Epidermal melanocyte (primary cell): ENCODE data around the gene GMEB1.
"Not testable (repeated sequence)": the region's sequence is repeated elsewhere in the genome, so short reads cannot be mapped to it uniquely, and the experiment has no call there.

Experiments
- DNase-seq: peaks from one replicate; pipeline ENCODE4 v3.0.0; 2011; ENCODE audit warnings: low spot score; ENCODE audit not compliant: insufficient read length

GMEB1 gene

GRCh38 chr1:28671254-28671780, 2.7 kb downstream of the GMEB1 start:
- DNase-seq: no peak

- not testable (repeated sequence) for DNase-seq
These were observed 4.4 kb downstream of the GMEB1 start for GRCh38 chr1:28672971-28673370.

- no peak for DNase-seq
These were observed 7.3 kb downstream of the GMEB1 start for GRCh38 chr1:28675924-28676257.

GRCh38 chr1:28680151-28680550, 11.6 kb downstream of the GMEB1 start:
- DNase-seq: no peak

DNA sequence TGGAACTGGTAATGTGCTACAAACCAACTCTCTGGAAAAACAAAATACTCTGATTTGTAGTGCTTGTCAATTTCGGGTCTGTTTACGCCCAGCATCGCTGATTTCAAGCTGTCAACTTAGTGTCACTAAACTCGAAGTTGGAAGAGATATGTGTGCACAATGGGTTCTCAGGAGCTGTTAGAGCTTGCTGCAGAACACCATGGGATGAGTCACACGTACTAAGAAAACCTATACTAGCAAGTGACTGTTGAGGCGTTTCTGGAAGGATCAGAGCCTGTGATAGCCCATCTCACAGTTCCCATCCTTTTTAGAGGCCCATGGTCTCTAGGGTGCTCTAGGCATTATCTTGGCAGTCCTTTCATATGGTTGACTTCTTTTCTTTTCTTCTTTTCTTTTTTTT, 14.3 kb downstream of the GMEB1 start:
- no peak for DNase-seq

- no peak for DNase-seq
These were observed 16.4 kb downstream of the GMEB1 start for GRCh38 chr1:28684937-28685336.

DNA sequence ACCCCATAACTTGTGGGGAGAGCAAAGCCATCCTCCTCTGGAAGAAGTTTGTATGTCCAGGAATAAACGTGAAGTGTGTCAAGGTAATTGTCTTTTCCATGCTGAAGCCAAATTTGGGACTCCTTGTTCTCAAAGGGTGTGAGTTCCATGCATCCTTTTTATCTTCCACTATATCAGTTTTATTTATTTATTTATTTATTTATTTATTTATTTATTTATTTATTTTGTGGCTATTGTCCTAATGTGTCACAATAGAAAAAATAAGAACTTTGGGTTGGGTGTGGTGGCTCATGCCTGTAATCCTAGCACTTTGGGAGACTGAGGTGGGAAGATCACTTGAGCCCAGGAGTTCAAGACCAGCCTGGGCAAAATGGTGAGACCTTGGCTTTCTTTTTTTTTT, 23.0 kb downstream of the GMEB1 start:
- DNase-seq: not testable (repeated sequence)

DNA sequence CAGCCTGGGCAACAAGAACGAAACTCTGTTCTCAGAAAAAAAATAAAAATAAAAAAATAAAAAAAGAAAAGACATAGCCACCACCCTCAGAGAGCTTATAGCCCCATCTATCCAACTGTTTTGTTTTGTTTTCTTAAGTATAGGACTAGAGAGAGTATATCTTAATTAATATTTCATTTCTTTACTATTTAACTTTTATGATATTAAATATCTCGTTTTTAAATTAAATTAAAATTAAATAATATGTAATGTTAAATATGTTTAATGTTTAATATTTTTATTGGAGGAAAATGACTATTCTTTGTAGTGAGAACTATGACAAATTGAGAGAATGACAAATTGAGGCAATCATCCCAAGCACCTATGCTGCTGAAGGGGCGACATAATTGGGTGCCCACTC, 35.0 kb downstream of the GMEB1 start:
- DNase-seq: no peak

DNA sequence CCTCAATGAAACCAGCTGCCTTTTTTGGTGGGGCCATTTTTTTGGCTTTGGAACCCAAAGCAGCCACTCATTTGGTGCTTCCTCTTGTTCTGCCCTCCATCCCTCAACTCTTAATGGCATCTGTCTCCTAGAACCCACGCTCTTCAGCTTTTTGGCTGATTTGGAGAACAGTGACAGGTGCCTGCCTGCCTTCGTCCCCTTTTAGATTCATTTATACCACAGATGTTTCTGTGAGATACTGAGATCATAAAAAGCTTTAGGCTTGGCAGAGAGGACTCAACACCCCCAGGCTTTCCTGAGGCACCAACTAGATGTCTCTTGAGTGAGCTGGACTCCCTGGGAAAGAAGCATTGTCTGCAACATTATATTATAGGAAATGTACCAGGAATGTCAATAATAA, 47.8 kb downstream of the GMEB1 start:
- DNase-seq: no peak

- DNase-seq: no peak
These were observed 49.6 kb downstream of the GMEB1 start for GRCh38 chr1:28718166-28718565.

DNA sequence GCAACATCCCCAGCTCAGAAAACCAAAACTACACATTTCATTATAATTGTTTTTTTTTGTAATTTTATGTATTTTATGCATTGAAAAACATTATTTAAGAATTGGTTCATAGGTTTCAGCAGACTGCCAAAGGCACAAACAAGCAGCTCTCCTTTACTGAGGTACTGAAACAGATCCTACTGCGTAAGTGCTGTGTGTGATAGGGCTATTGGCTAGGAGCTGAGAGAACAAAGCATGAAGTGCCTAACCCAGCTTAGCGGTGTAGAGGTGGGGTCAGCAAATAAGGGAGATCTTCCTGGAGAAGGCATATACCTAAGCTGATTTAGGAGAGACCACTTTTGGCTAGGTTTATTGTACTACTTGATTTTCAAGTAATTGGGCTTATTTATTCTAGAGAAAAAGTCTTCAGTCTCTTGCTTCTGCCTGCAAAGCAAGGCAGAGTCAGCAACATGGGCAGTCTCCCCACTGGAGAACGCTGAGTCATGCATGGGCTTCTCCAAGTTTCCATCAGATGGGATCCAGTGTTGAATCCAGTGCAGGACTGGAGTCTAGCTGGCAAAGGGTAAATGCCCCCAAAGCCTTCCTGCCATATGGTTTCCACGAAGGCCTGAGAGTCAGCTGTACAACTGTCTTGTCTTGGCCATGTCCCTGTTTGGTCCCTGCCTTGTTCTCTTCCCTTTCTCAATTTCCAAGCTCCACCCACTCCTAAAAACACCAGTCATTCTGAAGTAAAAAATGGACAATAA, 50.2 kb downstream of the GMEB1 start:
- no peak for DNase-seq

DNA sequence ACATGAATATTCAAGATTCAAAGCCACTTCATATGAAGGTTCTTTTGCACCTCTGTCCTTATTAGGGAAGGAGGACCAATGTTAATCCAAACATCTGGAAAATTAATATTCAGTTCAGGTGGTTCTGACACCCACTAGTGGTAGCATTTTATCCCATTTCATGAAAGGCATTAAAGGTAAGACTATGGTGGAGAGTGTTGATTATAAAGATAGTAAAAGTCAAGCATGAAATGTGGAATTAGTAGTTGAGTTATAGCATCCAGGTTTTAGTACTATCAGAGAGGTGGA, 50.7 kb downstream of the GMEB1 start:
- no peak for DNase-seq

GRCh38 chr1:28720376-28720775, 51.8 kb downstream of the GMEB1 start:
- DNase-seq: no peak

DNA sequence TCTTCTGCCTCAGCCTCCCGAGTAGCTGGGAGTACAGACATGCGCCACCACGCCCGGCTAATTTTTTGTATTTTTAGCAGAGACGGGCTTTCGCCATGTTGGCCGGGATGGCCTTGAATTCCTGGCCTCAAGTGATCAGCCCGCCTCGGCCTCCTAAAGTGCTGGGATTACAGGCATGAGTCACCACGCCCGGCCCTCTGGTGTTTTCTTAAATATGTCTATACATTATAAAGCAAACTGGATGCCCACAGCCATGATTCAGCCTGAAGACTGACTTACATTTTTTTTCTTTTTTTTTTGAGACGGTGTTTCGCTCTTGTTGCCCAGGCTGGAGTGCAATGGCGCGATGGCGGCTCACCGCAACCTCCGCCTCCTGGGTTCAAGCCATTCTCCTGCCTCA, 53.3 kb downstream of the GMEB1 start:
- not testable (repeated sequence) for DNase-seq

GRCh38 chr1:28725365-28725764, 56.8 kb downstream of the GMEB1 start:
- DNase-seq: not testable (repeated sequence)

DNA sequence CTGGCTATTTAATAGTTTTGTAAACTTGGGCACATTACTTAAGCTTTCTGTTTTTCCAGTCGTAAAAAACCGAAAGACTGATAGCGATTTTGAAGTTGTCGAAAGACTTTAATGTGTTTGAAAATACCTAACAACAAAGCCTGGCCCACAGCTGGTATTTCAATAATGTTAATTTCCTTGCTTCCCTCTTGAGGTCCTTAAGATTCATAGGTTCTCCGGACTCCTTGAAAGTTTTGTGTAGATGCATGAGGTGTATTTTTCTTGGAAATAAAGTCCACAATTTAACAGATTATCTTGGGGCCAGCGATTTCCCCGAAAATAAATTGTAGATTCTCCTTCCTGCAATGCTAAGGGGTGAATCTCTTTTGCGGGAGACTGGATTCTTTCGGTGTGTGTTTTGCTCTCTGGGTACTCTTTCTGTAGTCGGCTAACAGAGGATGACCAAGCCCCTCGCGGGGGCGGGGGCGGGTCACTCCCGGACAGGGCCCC, 67.4 kb downstream of the GMEB1 start:
- DNase-seq: no peak

DNA sequence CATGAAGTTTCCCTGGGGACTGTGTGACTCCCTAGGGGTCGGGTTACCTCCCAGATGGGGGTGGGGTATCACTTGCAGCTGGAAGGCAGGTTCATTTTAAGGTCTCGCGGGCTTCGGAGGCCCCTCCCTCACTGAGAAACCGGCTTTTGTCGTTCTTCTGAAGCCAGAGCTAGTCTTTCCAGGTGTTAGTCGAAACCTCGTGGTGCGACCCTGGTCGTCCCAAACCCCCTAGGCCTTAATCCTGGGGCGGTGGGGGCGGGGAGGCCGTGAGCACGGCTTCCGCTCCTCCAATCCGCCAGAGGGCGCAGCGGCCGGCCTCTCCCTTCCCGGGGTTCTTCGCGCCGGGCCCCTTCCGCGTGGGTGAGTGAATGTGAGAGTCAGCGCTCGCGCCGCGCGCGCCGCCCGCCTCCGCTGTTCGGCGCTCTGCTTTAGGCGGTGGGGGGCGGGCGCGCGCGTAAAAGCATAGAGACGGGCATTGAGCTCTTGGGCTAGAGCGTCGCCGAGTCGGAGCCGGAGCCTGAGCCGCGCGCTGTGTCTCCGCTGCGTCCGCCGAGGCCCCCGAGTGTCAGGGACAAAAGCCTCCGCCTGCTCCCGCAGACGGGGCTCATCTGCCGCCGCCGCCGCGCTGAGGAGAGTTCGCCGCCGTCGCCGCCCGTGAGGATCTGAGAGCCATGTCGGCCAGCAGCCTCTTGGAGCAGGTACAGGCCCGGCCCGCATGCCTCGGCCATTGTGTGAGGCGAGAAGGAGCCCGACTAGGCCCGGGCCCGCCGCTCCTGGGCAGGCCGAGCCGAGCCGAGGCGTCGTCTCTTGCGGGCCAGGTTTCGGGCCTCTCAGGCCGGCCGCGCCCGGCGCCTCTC, 68.1 kb downstream of the GMEB1 start, which contains the start of gene YTHDF2:
Gene YTHDF2 (plus strand): TSS at position 491 of the 857 bp plus-strand sequence. CDS start 181 bp downstream, at position 672.
- DNase-seq: peak; percentile 71

DNA sequence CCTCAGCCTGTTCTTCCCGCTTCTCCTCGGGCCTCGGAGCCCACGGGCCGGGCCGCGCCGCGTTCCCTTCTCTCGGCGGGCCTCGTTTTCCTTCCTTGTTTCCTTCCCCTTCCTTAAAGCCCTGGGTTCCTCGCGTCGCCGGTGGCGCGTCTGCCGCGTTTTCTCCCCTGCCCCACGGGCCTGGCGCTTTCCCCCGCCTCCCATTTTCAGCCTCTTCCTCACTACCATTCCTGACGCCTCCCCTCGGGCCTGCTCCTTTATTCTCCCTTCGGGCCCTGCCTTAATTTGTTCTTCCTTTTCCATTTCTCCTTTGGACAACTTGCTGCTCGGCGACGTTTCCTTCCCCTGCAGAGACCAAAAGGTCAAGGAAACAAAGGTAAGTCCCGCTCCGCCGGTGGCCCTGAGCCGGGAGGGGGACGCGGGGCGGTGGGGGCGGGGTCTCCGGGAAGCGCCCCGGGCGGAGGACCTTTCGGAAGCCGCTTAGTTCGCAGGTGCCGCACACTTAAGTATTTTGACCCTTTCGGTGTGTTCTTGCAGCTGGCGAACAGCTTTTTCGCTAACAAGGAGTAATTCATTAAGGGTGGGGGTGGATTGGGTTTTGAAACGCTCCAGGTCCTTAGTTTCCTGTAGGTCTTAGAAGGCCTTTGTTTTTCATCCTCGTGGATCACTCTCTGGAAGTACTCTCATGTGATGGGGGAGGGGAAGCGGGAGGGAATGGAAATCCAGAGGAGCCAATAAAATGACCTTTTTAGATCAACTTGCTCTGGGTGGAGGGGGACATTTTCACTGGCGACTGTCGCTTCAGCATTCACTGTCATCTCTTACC, 68.9 kb downstream of the GMEB1 start:
- peak; percentile 72 for DNase-seq

- no peak for DNase-seq
These were observed 71.5 kb downstream of the GMEB1 start for GRCh38 chr1:28740118-28740517.

DNA sequence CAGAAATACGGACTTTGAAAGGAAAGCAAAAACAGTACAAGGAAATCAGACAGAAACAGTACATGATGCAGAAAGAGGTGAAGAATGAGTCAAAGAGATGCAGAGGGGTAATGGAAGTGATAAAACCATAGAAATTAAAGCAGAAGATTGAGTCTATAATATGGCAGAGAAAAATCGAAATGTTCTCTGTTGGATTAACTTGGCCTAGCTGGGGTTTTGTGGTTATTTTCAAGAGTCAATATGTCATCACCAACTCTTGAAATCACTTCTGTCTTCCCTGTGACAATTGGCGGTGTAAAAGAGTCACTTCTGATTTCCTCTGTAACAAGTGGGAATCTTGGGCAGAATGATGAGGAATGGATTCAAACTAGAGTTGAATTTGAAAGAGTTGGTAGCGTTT, 75.6 kb downstream of the GMEB1 start:
- no peak for DNase-seq

DNA sequence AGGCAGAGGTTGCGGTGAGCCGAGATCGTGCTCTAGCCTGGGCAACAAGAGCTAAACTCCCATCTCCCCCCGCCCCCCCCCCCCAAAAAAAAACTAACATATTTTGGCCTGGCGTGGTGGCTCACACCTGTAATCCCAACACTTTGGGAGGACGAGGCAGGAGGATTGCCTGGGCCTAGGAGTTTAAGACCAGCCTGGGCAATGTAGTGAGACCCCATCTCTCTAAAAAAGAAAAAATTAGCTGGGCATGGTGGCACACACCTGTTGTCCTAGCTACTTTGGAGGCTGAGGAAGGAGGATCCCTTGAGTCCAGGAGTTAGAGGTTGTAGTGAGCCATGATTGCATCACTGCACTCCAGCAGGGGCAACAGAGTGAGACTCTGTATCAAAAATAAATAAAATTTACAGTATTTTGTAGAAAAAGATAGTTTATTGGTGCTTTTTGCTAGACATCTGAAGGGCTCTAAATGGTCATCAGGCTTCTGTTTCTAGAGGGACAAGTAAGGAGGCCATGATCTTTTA, 77.1 kb downstream of the GMEB1 start:
- DNase-seq: no peak
